ENCODE data around the gene MBNL2. TPM values are rescaled to one million over a fixed set of nuclear protein-coding genes. Genes with fewer than 3 reads are reported as not detected.

Gene MBNL2
- total RNA-seq, 1 experiment from 2014 or later: 0.17 TPM

GRCh38 chr13:97253581-97254293, 31.6 kb downstream of the MBNL2 start:
- Mint-ChIP-seq H3K4me3 (no peak overlapping the region), H3K9me3 (no peaks in the 10 kb centered on the region), H3K27ac (no peak overlapping the region), H3K4me1 (peaks cover 16 to 31% of the 10 kb centered on the region in 2 experiments), H3K27me3 (ENCODE audit: low read depth) (peaks cover 20% of the 10 kb centered on the region), H3K36me3 (ENCODE audit: insufficient read depth in 1 of 3, low read depth in 3 of 3) (no peaks in the 10 kb centered on the region)
- Histone ChIP-seq H2BK120ac (ENCODE audit: low read depth, low read length, poor library complexity, severe bottlenecking) (no peak overlapping the region), H2BK15ac (ENCODE audit: low read depth, low read length) (no peak overlapping the region), H4K5ac (ENCODE audit: insufficient read length, low read depth, low read length) (no peak overlapping the region), H3K18ac (ENCODE audit: insufficient read length, low read depth, low read length) (no peak overlapping the region), H2BK12ac (ENCODE audit: insufficient read length, low read depth, low read length) (no peak overlapping the region), H4K8ac (replicated peaks; ENCODE audit: insufficient read length, low read depth, low read length) (no peak overlapping the region), H2AK5ac (ENCODE audit: insufficient read length, low read length) (no peak overlapping the region), H3T11ph (ENCODE audit: low read length) (no peak overlapping the region), H3K27ac (ENCODE audit: insufficient read length, low read depth, low read length) (no peak overlapping the region), H3K14ac (ENCODE audit: insufficient read depth, low read length) (no peak overlapping the region), H3K9me3 (ENCODE audit: control insufficient read depth, low read depth, low read length) (no peaks in the 10 kb centered on the region), H3K79me1 (ENCODE audit: insufficient read depth, low read depth, low read length, poor library complexity, severe bottlenecking) (no peaks in the 10 kb centered on the region), H3K9ac (ENCODE audit: extremely low read depth, insufficient read length, low read length) (no peak overlapping the region), H3K23me2 (ENCODE audit: insufficient read length, low read depth, low read length, poor library complexity, severe bottlenecking) (no peaks in the 10 kb centered on the region), H2AFZ (ENCODE audit: low read length) (no peak overlapping the region), H3K56ac (ENCODE audit: insufficient read length, low read depth, low read length) (no peak overlapping the region), H3K4me1 (ENCODE audit: insufficient read depth, low read length) (peaks cover 15% of the 10 kb centered on the region), H3K27me3 (ENCODE audit: insufficient read depth, low read length) (no peaks in the 10 kb centered on the region), H3K23ac (ENCODE audit: insufficient read length, low read depth, low read length) (no peak overlapping the region), H3K4ac (ENCODE audit: low read depth, low read length) (no peak overlapping the region), H2BK5ac (ENCODE audit: insufficient read length, low read length) (no peak overlapping the region), H2BK20ac (ENCODE audit: low read depth, low read length, poor library complexity, severe bottlenecking) (no peak overlapping the region), H4K91ac (ENCODE audit: insufficient read length, low read depth, low read length) (no peak overlapping the region), H3K79me2 (ENCODE audit: insufficient read depth, low read length) (no peaks in the 10 kb centered on the region), H3K4me2 (ENCODE audit: insufficient read depth, insufficient read length, low read length) (no peak overlapping the region), H4K20me1 (ENCODE audit: control insufficient read depth, insufficient read depth, insufficient read length) (no peaks in the 10 kb centered on the region)
- no peak for DNase-seq
- WGBS (ENCODE audit: extremely low coverage, insufficient read length, low lambda C conversion rate): no CpG with 5 or more reads among the region's 8 CpGs
- TF ChIP-seq, protein P1, sequence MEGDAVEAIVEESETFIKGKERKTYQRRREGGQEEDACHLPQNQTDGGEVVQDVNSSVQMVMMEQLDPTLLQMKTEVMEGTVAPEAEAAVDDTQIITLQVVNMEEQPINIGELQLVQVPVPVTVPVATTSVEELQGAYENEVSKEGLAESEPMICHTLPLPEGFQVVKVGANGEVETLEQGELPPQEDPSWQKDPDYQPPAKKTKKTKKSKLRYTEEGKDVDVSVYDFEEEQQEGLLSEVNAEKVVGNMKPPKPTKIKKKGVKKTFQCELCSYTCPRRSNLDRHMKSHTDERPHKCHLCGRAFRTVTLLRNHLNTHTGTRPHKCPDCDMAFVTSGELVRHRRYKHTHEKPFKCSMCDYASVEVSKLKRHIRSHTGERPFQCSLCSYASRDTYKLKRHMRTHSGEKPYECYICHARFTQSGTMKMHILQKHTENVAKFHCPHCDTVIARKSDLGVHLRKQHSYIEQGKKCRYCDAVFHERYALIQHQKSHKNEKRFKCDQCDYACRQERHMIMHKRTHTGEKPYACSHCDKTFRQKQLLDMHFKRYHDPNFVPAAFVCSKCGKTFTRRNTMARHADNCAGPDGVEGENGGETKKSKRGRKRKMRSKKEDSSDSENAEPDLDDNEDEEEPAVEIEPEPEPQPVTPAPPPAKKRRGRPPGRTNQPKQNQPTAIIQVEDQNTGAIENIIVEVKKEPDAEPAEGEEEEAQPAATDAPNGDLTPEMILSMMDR (conservative IDR thresholded peaks at IDR 0.05): no peak

Measured in H9 (cell line).